GM19025 (cell line): ENCODE data around the gene KRT33A.

Experiments used
- ATAC-seq: cut with Tn5 transposase; IDR thresholded peaks from one replicate; pipeline ENCODE4 v1.9.1; 2021; ENCODE audit warnings: mild to moderate bottlenecking, low read depth, moderate library complexity; ENCODE audit not compliant: unreplicated experiment

KRT33A gene

GRCh38 chr17:41308251-41308917 lies 42.2 kb downstream of the KRT33A start:
- peak; percentile 57 for ATAC-seq

- ATAC-seq, result no peak
Measured at GRCh38 chr17:41307647-41308046, 43.0 kb downstream of the KRT33A start.

DNA sequence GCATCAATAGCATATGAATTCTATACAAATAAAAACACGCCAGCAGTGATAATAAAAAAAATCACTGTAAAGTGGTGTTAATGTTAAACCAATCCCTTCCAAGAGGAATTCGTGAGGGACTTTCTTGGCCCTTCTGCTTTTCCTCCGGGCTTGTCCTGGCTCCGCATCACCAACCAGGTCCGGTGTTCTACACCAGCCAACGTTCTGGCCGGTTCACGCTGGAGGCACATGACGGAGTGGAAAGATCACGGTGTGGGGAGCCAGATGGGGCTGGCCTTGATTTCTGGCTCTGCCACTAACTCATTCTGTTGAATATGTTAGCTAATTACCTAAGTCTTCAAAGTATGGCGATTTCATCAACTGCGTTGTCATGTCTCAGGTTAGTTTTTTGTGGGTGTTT lies 46.5 kb downstream of the KRT33A start:
- ATAC-seq, result no peak

- ATAC-seq, result no peak
Measured at GRCh38 chr17:41302981-41303380, 47.6 kb downstream of the KRT33A start.

- ATAC-seq, result no peak
Measured at GRCh38 chr17:41301916-41302901, 48.4 kb downstream of the KRT33A start, which contains the start of gene KRTAP29-1. Gene KRTAP29-1 (minus strand): TSS chr17:41302851. CDS start chr17:41302851, 0 bp downstream.

- no peak for ATAC-seq
Measured at GRCh38 chr17:41301204-41301790, 49.3 kb downstream of the KRT33A start.

GRCh38 chr17:41298458-41299135 lies 52.0 kb downstream of the KRT33A start:
- ATAC-seq, result no peak

DNA sequence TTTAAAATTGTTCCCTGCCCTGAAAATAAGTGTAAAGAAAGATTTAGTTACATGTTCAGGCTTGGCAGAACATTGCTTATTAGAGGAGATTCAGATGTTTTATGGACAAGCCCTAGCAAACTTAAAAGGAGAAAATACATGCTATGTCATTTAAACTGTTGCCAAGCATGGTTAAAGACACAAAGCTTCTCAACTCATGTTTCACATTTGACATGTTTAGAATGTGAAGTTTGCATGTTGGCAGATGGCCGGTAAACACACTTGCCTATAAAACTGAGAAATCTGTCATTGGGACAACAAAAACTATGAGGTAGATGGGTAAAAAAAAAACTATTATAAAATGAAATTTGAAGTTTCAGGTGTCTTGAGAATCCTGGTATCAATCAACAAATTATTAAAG lies 53.8 kb downstream of the KRT33A start:
- ATAC-seq, result no peak
